Lower leg skin (tissue), 3 donors: ENCODE data around the gene TAPBP.

Experiments
- POLR2A ChIP-seq, 2 donors: fragments of 450-650 bp; IDR thresholded peaks; one replicate each; pipeline ENCODE4 v1.6.1; 2016 to 2017; ENCODE audit warnings: antibody characterized with exemption in 2 of 2, mild to moderate bottlenecking in 1 of 2, moderate library complexity in 1 of 2
- TF ChIP-seq, protein P1 (sequence below), 3 donors: fragments of 450-650 bp; IDR thresholded peaks; one replicate each; pipeline ENCODE4 v1.5.1; 2016; ENCODE audit warnings: antibody characterized with exemption in 3 of 3, mild to moderate bottlenecking in 3 of 3, moderate library complexity in 2 of 3

DNA sequence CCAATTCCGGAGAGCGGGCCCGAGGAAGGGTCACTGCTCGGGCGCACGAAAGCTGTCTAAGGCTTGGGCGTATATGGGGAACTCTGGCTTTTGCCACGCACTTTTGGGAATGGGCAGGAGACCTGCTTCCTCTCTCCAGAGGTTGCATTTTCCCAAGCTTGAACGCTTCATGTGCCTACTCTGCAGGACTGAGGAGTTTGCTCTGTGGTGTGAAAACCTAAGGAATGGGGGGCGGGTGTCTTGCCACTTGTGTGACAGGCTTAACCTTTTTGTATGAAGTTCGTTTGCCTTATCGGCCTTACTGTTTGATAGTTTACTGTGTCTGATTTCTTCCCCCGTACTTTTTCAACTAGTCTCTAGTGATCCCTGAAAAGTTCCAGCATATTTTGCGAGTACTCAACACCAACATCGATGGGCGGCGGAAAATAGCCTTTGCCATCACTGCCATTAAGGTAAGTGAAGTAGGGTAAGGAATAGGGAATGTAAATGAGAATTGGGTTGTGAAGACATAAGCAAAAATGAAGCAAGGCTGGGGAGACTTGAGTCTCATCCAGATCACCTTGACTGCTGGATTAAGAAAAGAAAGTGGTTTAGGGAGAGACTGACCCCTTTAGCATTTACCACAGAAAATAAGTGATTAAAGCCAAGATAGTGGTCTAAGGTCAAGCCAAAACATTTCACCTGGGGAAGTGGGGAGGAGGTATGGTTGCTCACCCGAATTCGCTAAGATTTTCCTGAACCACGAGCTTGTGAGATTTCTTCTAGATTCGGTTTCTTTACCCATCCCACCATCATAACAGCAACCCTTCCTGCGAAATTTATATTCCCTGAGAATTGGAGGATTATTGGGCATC, 41.4 kb downstream of the TAPBP start:
- TF ChIP-seq, protein P1, sequence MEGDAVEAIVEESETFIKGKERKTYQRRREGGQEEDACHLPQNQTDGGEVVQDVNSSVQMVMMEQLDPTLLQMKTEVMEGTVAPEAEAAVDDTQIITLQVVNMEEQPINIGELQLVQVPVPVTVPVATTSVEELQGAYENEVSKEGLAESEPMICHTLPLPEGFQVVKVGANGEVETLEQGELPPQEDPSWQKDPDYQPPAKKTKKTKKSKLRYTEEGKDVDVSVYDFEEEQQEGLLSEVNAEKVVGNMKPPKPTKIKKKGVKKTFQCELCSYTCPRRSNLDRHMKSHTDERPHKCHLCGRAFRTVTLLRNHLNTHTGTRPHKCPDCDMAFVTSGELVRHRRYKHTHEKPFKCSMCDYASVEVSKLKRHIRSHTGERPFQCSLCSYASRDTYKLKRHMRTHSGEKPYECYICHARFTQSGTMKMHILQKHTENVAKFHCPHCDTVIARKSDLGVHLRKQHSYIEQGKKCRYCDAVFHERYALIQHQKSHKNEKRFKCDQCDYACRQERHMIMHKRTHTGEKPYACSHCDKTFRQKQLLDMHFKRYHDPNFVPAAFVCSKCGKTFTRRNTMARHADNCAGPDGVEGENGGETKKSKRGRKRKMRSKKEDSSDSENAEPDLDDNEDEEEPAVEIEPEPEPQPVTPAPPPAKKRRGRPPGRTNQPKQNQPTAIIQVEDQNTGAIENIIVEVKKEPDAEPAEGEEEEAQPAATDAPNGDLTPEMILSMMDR (IDR thresholded peaks at IDR 0.05): no peak
- no peak for TF ChIP-seq POLR2A (IDR thresholded peaks at IDR 0.05)
